Fibroblast of lung (primary cell): Measurements from ENCODE around the gene SUGCT.

Source experiments
- CTCF ChIP-seq, 2 donors: IDR thresholded peaks in 1 of 2; conservative IDR thresholded peaks in 1 of 2; 1 replicate in 1 of 2; 2 replicates in 1 of 2; pipeline ENCODE4 v1.5.1; 2011 to 2012; ENCODE audit warnings: low read length in 2 of 2, control low read depth in 1 of 2, inconsistent platforms in 1 of 2, low read depth in 1 of 2, mild to moderate bottlenecking in 1 of 2
- EZH2 ChIP-seq: IDR thresholded peaks from 2 replicates; pipeline ENCODE4 v1.5.1; 2012; ENCODE audit warnings: low read length, control low read depth, mild to moderate bottlenecking; ENCODE audit errors: missing control alignments

DNA sequence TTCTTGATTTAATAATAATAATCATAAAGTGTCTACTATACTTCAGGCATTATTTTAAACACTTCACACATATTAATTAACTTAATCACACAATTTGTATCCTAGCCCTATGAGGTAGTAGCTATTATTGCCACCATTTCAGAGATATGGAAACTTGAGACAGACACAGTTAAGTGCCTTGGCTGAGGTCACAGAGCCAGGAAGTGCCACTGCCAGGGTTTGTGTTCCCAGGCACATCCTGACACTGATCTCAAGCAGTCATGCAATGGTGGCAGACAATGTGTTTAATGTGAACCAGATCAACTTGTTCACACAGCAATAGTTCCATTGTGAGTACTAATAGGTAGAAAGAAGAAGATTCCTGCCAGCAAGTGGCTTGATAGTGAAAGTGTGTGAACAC lies 666.0 kb downstream of the SUGCT start:
- no peak for TF ChIP-seq CTCF (conservative IDR thresholded peaks at IDR 0.05 in 1 of 2, IDR thresholded peaks at IDR 0.05 in 1 of 2; ENCODE audit: low read depth in 1 of 2, low read length in 2 of 2)
- TF ChIP-seq EZH2: no peak
